ENCODE results near the gene DCDC1. TPM values are rescaled to one million over a fixed set of nuclear protein-coding genes. Genes with fewer than 3 reads are reported as not detected.

The DCDC1 gene
- total and polyA plus RNA-seq, 2 donors from 2014 or later: 0.39 to 6.6 TPM

DNA sequence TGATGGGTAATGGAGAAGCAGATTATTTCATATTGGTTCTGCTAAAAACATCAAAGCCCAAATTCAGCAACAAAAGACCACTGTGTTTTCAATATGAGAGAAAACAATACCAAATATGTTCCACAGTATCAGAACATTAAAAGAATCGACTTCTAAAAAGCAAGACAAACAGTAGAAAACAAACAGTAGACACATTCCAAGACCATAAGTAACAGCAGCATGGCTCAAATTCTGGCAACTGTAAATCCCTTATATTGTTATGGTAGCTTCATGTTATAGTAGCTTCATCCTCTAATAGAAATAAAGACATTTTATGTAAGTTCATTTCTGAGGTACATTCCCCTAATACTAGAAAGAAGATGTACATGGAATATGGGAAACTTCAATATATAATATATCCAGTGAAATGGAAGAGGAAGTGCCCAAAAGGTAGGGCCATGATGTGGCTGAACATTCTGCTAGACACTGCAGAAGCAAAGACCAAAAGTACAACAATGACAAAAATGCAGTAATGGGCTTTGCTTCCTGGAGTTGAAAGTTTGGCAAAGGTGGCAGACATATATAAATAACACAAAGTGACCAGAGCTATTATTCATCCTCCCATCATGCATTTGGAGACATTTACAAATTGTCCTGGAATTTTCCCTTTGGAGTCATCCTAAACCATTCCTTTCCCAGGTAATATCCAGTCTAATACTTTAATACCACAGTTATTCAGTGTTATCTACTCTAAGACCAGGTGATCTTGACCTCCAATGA lies 299.9 kb downstream of the DCDC1 start:
- Histone ChIP-seq H3K27ac (ENCODE audit: low read depth in 2 of 2, low read length in 2 of 2) (no peak overlapping the region), H3K4me1 (ENCODE audit: control insufficient read depth in 2 of 3, insufficient read depth in 2 of 3, low read depth in 1 of 3, low read length in 3 of 3) (no peaks in the 10 kb centered on the region), H3K36me3 (ENCODE audit: control insufficient read depth in 2 of 3, insufficient read depth in 3 of 3, low read length in 3 of 3) (no peaks in the 10 kb centered on the region), H3K4me3 (ENCODE audit: low read length in 3 of 3) (no peak overlapping the region), H3K9ac (ENCODE audit: low read length in 3 of 3) (no peak overlapping the region), H3K27me3 (ENCODE audit: control insufficient read depth, insufficient read depth, low read length) (no peaks in the 10 kb centered on the region), H3K9me3 (ENCODE audit: control insufficient read depth in 2 of 3, insufficient read depth in 1 of 3, low read length in 3 of 3) (no peaks in the 10 kb centered on the region)
- FAIRE-seq: no peak
- no peak for DNase-seq
- TF ChIP-seq, protein P1, sequence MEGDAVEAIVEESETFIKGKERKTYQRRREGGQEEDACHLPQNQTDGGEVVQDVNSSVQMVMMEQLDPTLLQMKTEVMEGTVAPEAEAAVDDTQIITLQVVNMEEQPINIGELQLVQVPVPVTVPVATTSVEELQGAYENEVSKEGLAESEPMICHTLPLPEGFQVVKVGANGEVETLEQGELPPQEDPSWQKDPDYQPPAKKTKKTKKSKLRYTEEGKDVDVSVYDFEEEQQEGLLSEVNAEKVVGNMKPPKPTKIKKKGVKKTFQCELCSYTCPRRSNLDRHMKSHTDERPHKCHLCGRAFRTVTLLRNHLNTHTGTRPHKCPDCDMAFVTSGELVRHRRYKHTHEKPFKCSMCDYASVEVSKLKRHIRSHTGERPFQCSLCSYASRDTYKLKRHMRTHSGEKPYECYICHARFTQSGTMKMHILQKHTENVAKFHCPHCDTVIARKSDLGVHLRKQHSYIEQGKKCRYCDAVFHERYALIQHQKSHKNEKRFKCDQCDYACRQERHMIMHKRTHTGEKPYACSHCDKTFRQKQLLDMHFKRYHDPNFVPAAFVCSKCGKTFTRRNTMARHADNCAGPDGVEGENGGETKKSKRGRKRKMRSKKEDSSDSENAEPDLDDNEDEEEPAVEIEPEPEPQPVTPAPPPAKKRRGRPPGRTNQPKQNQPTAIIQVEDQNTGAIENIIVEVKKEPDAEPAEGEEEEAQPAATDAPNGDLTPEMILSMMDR (IDR thresholded peaks at IDR 0.05; ENCODE audit: borderline replicate concordance, extremely low read depth, insufficient read depth): no peak
- intact Hi-C loops (cut with DNase I): no loop called here

DNA sequence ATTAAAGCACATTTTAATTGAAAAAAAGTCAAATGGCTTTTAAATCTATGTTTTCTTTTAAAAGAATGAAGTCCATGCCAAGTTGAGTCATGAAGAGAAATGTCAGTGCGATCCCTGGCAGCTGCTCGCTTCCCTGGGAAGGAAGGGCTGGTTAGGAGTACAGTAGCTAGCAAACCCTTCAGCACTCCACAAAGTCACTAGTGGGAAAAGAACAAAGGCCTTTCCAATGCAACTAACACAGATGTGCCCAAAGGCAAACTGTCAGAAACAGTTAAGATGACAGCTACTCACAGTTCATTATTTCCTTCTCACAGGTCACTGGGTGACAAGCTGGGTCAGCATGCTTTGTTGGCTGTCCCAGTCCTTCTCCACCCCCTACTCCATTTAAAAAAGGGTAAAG lies 308.7 kb downstream of the DCDC1 start:
- no peaks in the 10 kb centered on the region for H3K9me3 ChIP-seq (ENCODE audit: control insufficient read depth in 2 of 3, insufficient read depth in 1 of 3, low read length in 3 of 3)
- no peak overlapping the region for H3K9ac ChIP-seq (ENCODE audit: low read length in 3 of 3)
- intact Hi-C loops (cut with DNase I): no loop called here
- H3K27ac ChIP-seq (ENCODE audit: low read depth in 2 of 2, low read length in 2 of 2): no peak overlapping the region
- TF ChIP-seq, protein P1 (IDR thresholded peaks at IDR 0.05; ENCODE audit: borderline replicate concordance, extremely low read depth, insufficient read depth): no peak
- DNase-seq: no peak
- no peaks in the 10 kb centered on the region for H3K27me3 ChIP-seq (ENCODE audit: control insufficient read depth, insufficient read depth, low read length)
- H3K36me3 ChIP-seq (ENCODE audit: control insufficient read depth in 2 of 3, insufficient read depth in 3 of 3, low read length in 3 of 3): no peaks in the 10 kb centered on the region
- H3K4me3 ChIP-seq (ENCODE audit: low read length in 3 of 3): no peak overlapping the region
- H3K4me1 ChIP-seq (ENCODE audit: control insufficient read depth in 2 of 3, insufficient read depth in 2 of 3, low read depth in 1 of 3, low read length in 3 of 3): no peaks in the 10 kb centered on the region
- no peak for FAIRE-seq

DNA sequence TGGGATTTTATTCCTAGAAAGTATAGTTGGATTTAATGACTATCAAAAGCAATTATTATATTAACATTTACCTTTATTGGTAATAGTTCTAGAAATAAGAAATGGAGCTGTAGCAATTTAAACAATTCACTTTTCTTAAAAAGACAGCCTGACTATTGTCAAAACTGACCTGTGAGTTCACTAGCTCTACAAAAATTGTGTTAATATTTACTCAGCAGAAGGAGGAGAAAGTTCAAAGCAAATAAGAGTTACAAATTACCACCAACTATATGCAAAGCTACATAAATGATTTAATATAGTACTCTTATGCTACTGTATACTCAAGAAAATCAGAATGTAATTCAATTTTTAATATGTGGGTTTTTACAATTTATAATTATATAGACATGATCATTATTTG lies 310.0 kb downstream of the DCDC1 start:
- Histone ChIP-seq H3K4me3 (ENCODE audit: low read length in 3 of 3) (no peak overlapping the region), H3K27ac (ENCODE audit: low read depth in 2 of 2, low read length in 2 of 2) (no peak overlapping the region), H3K9ac (ENCODE audit: low read length in 3 of 3) (no peak overlapping the region), H3K4me1 (ENCODE audit: control insufficient read depth in 2 of 3, insufficient read depth in 2 of 3, low read depth in 1 of 3, low read length in 3 of 3) (no peaks in the 10 kb centered on the region), H3K36me3 (ENCODE audit: control insufficient read depth in 2 of 3, insufficient read depth in 3 of 3, low read length in 3 of 3) (no peaks in the 10 kb centered on the region), H3K27me3 (ENCODE audit: control insufficient read depth, insufficient read depth, low read length) (no peaks in the 10 kb centered on the region), H3K9me3 (ENCODE audit: control insufficient read depth in 2 of 3, insufficient read depth in 1 of 3, low read length in 3 of 3) (no peaks in the 10 kb centered on the region)
- DNase-seq: no peak
- TF ChIP-seq, protein P1 (IDR thresholded peaks at IDR 0.05; ENCODE audit: borderline replicate concordance, extremely low read depth, insufficient read depth): no peak
- peak; percentile 51 for FAIRE-seq
- intact Hi-C loops (cut with DNase I): no loop called here

All from kidney (tissue), 14 donors.